PC-3 (cell line): ENCODE measurements around the gene E2F7. TPM values are rescaled to one million over a fixed set of nuclear protein-coding genes. Genes with fewer than 3 reads are reported as not detected.

Source experiments
- ATAC-seq: fragments of 200-7000 bp; cut with Tn5 transposase; 2 replicates; pipeline ENCODE4 v1.9.1; 2020; ENCODE audit warnings: mild to moderate bottlenecking, moderate library complexity
- BruUV-seq: library from RNA; stranded (reverse); fragments of 400-500 nt; replicated peaks from 2 replicates; lab custom pipeline; 2021; lab: Mats Ljungman, UMichigan
- CTCF ChIA-PET: fragments of 300-600 bp; sonication (Branson Sonifier 250); formaldehyde crosslinking; loops from one replicate; lab custom pipeline; 2022; ENCODE audit warnings: antibody characterized with exemption; lab: Charles Lee
- POLR2A ChIA-PET: fragments of 300-600 bp; sonication (Branson Sonifier 250); formaldehyde crosslinking; loops from one replicate; lab custom pipeline; 2022; ENCODE audit warnings: antibody characterized with exemption; ENCODE audit not compliant: unreplicated experiment; lab: Charles Lee
- DNase-seq: peaks from one replicate; pipeline ENCODE4 v3.0.0-alpha.2; 2015
- H2AFZ ChIP-seq: fragments of 300-600 bp; sonication (generic); 2 replicates; pipeline ENCODE4 v1.6.0; 2016; ENCODE audit warnings: antibody characterized with exemption, low read length
- H3F3A ChIP-seq: fragments of 300-600 bp; sonication (generic); one replicate; pipeline ENCODE4 v1.6.0; 2017; ENCODE audit warnings: antibody characterized with exemption, low read length, control low read depth, mild to moderate bottlenecking; ENCODE audit not compliant: unreplicated experiment
- H3K27ac ChIP-seq: fragments of 300-600 bp; sonication (generic); 2 replicates; pipeline ENCODE4 v1.5.1; 2016; ENCODE audit warnings: mild to moderate bottlenecking, low read length
- H3K27me3 ChIP-seq: fragments of 300-600 bp; sonication (generic); 2 replicates; pipeline ENCODE4 v1.6.1; 2016; ENCODE audit warnings: low read length, mixed read lengths
- H3K36me3 ChIP-seq: fragments of 300-600 bp; sonication (generic); 2 replicates; pipeline ENCODE4 v1.6.1; 2016; ENCODE audit warnings: low read depth, mixed run types, low read length, mixed read lengths
- H3K4me1 ChIP-seq: fragments of 300-600 bp; sonication (generic); 2 replicates; pipeline ENCODE4 v1.5.1; 2016; ENCODE audit warnings: low read length; ENCODE audit not compliant: insufficient read depth
- H3K4me2 ChIP-seq: fragments of 300-600 bp; sonication (generic); 2 replicates; pipeline ENCODE4 v1.6.0; 2016; ENCODE audit warnings: low read length
- H3K4me3 ChIP-seq: fragments of 300-600 bp; sonication (generic); 2 replicates; pipeline ENCODE4 v1.5.1; 2016; ENCODE audit warnings: mild to moderate bottlenecking, low read length, mixed read lengths
- H3K79me2 ChIP-seq: fragments of 300-600 bp; sonication (generic); 2 replicates; pipeline ENCODE4 v1.6.1; 2017; ENCODE audit warnings: low read length, mixed read lengths
- H3K9ac ChIP-seq: fragments of 300-600 bp; sonication (generic); 2 replicates; pipeline ENCODE4 v1.6.0; 2016; ENCODE audit warnings: mild to moderate bottlenecking, low read length
- H3K9me2 ChIP-seq: fragments of 300-600 bp; sonication (generic); replicated peaks from 2 replicates; pipeline ENCODE4 v1.6.1; 2016; ENCODE audit warnings: mixed run types, low read length, mixed read lengths
- H3K9me3 ChIP-seq: fragments of 300-600 bp; sonication (generic); 2 replicates; pipeline ENCODE4 v1.6.1; 2016; ENCODE audit warnings: low read length, mixed read lengths
- H4K20me1 ChIP-seq: fragments of 300-600 bp; sonication (generic); 2 replicates; pipeline ENCODE4 v1.6.1; 2016; ENCODE audit warnings: low read length, mixed read lengths
- EZH2 ChIP-seq: fragments of 300-600 bp; sonication (generic); IDR thresholded peaks from one replicate; pipeline ENCODE4 v1.6.1; 2017; ENCODE audit warnings: antibody characterized with exemption, mild to moderate bottlenecking, low read length; ENCODE audit not compliant: unreplicated experiment
- EZH2phosphoT487 ChIP-seq: fragments of 300-600 bp; sonication (generic); IDR thresholded peaks from 2 replicates; pipeline ENCODE4 v1.6.1; 2018; ENCODE audit warnings: mild to moderate bottlenecking, antibody characterized with exemption, low read length, borderline replicate concordance
- intact Hi-C: fragments of 100-400 bp; cut with micrococcal nuclease; formaldehyde crosslinking; loops from 2 replicates; pipeline ENCODE4 v1.9.0; 2023
- total RNA-seq: library from RNA; depleted of rRNA; stranded (reverse); fragments of >200 nt; gene quantifications from 2 replicates; pipeline ENCODE4 v1.2.3, GENCODE V29; 2014
- TF ChIP-seq, protein P1 (sequence below): fragments of 300-600 bp; sonication (generic); conservative IDR thresholded peaks from 2 replicates; pipeline ENCODE4 v1.5.1; 2017; ENCODE audit warnings: antibody characterized with exemption, low read depth, mild to moderate bottlenecking, low read length

Gene E2F7
- total RNA-seq, 1 experiment from 2014 or later, result 19.0 TPM

DNA sequence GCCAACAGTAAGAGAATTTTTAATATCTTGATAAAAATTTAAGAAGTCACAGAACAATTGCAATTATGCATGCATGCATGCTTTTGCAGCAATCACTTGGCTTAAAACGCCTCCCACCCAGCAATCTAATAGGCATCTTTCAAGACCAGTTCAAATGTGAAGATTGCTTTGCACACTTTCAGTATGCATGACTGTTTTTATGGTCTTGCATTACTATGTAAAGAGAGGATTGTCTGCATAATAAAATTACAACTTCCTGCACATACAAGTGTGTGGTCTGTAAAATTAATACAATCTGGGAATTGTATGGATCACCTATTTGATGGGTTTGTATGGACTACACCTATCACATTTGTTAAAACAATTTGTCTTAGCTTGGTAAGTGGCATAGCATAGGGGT lies 48.8 kb downstream of the E2F7 start:
- no peaks in the 10 kb centered on the region for H3K4me1 ChIP-seq
- peak; percentile 62 for ATAC-seq
- CTCF ChIA-PET, result no interaction called here
- POLR2A ChIA-PET, result no interaction called here
- TF ChIP-seq EZH2, result no peak
- TF ChIP-seq, protein P1, sequence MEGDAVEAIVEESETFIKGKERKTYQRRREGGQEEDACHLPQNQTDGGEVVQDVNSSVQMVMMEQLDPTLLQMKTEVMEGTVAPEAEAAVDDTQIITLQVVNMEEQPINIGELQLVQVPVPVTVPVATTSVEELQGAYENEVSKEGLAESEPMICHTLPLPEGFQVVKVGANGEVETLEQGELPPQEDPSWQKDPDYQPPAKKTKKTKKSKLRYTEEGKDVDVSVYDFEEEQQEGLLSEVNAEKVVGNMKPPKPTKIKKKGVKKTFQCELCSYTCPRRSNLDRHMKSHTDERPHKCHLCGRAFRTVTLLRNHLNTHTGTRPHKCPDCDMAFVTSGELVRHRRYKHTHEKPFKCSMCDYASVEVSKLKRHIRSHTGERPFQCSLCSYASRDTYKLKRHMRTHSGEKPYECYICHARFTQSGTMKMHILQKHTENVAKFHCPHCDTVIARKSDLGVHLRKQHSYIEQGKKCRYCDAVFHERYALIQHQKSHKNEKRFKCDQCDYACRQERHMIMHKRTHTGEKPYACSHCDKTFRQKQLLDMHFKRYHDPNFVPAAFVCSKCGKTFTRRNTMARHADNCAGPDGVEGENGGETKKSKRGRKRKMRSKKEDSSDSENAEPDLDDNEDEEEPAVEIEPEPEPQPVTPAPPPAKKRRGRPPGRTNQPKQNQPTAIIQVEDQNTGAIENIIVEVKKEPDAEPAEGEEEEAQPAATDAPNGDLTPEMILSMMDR, result no peak
- TF ChIP-seq EZH2phosphoT487, result no peak
- H3K9me2 ChIP-seq, result no peaks in the 10 kb centered on the region
- peaks cover 21% of the 10 kb centered on the region for H3K36me3 ChIP-seq
- no peaks in the 10 kb centered on the region for H3K27me3 ChIP-seq
- intact Hi-C loops, result loop anchor here (10.0 kb wide), 1 partner anchor 192 kb away; no protein-coding TSS in a partner anchor
- no peak for DNase-seq
- no peaks in the 10 kb centered on the region for H3K79me2 ChIP-seq
- H2AFZ ChIP-seq, result no peak overlapping the region
- no peaks in the 10 kb centered on the region for H3K9me3 ChIP-seq
- H4K20me1 ChIP-seq, result no peaks in the 10 kb centered on the region
- BruUV-seq, result no TSS peak
- no peak overlapping the region for H3K4me2 ChIP-seq
- no peaks in the 10 kb centered on the region for H3F3A ChIP-seq
- no peak overlapping the region for H3K9ac ChIP-seq
- no peak overlapping the region for H3K4me3 ChIP-seq
- no peak overlapping the region for H3K27ac ChIP-seq

DNA sequence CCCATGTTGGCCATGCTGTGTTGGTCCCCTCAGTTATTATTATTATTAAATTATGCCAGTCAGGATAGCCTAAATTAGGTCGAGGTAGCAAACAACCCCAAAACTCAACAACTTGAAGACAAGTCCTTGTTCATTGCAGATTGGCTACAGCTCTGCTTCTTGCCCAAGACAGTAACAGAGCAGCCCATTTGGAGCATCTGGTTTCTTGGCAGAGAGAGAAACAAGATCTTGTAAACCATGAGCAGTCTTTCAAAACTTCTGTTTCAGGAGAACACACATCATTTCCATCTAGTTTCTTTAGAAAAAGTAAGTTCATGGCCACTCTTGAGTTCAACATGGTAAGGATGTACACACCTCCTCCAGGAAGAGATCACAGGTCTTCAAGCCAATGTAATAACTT lies 52.3 kb downstream of the E2F7 start:
- no peaks in the 10 kb centered on the region for H3K9me3 ChIP-seq
- H3K9ac ChIP-seq, result no peak overlapping the region
- DNase-seq, result no peak
- 0 out of 2 replicates have a peak, but pooled peaks cover 4% of the 10 kb centered on the region for H3K36me3 ChIP-seq
- CTCF ChIA-PET, result no interaction called here
- BruUV-seq, result no TSS peak
- no peaks in the 10 kb centered on the region for H3K9me2 ChIP-seq
- ATAC-seq, result no peak
- TF ChIP-seq EZH2phosphoT487, result no peak
- no peak for TF ChIP-seq EZH2
- TF ChIP-seq, protein P1, result no peak
- no peaks in the 10 kb centered on the region for H3K27me3 ChIP-seq
- intact Hi-C loops, result loop anchor here (5.0 to 10.0 kb wide), 3 partner anchors 136 to 221 kb away; partner anchors contain the start of gene CSRP2
- H2AFZ ChIP-seq, result no peak overlapping the region
- no peaks in the 10 kb centered on the region for H3K79me2 ChIP-seq
- no peaks in the 10 kb centered on the region for H3F3A ChIP-seq
- H3K4me2 ChIP-seq, result no peak overlapping the region
- POLR2A ChIA-PET, result no interaction called here
- no peaks in the 10 kb centered on the region for H4K20me1 ChIP-seq
- H3K27ac ChIP-seq, result no peak overlapping the region
- H3K4me3 ChIP-seq, result no peak overlapping the region
- no peaks in the 10 kb centered on the region for H3K4me1 ChIP-seq

DNA sequence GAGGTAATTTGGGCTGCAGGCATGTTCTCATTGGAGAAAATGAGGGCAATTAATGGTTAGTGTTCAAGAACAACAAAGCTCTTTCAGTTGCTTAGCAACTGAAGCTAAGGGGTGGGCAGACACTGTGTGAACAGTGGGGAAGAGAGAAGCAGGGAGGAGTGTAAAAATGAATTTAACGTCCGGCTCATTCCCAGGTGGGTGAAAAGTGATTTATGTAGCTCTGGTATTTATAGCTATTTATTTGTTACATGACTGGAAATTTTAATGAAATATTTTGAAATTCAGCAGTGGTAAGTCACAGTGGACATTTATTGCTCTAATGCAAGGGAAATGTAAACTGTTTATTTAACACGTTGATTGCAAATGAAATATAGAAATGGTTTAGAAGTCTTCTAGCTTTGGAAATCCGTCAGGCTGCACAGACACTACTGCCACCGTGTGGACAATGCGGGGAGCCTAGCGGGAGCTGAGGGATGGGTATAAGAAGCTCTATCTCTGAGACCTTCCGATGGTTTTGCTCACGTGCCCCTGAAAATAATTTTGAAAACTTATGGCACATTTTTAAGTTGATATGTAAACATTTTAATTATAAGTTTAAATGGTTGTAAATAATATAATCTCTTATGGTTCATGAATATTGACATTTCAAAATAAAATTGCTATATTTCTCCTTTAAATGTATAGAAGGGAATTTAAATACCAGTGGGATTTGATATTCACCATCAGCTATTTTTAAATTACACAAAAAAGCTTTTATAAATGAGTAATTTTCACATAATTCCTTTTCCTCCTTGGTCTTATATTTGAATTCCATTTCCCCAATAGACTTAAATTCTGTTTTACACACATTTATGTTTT lies 54.4 kb downstream of the E2F7 start:
- H4K20me1 ChIP-seq, result no peaks in the 10 kb centered on the region
- no peak overlapping the region for H3K4me3 ChIP-seq
- ChIA-PET CTCF (interaction anchor here (0.5 to 1.3 kb wide), 17 partner anchors 9 to 954 kb away, joined by 3 to 9 read pairs (median 4); partner anchors contain the start of gene CSRP2), POLR2A (no interaction called here)
- ATAC-seq (peak; percentile 90), DNase-seq (peak; percentile 78)
- H3K79me2 ChIP-seq, result no peaks in the 10 kb centered on the region
- no TSS peak for BruUV-seq
- intact Hi-C loops, result loop anchor here (1.0 to 10.0 kb wide), 5 partner anchors 58 to 390 kb away; partner anchors contain the start of gene CSRP2
- no peak overlapping the region for H3K27ac ChIP-seq
- H2AFZ ChIP-seq, result no peak overlapping the region
- H3K4me2 ChIP-seq, result no peak overlapping the region
- no peaks in the 10 kb centered on the region for H3K9me3 ChIP-seq
- H3K27me3 ChIP-seq, result no peaks in the 10 kb centered on the region
- no peaks in the 10 kb centered on the region for H3K9me2 ChIP-seq
- no peak overlapping the region for H3K9ac ChIP-seq
- no peaks in the 10 kb centered on the region for H3K4me1 ChIP-seq
- no peaks in the 10 kb centered on the region for H3K36me3 ChIP-seq
- TF ChIP-seq EZH2, result no peak
- TF ChIP-seq, protein P1, result peak; percentile 96
- TF ChIP-seq EZH2phosphoT487, result no peak
- no peaks in the 10 kb centered on the region for H3F3A ChIP-seq
